Stimulated activated CD4-positive, alpha-beta T cell treated with anti-CD3 and anti-CD28 coated beads, Interleukin-15, amount 100 ng/mL, for 24 hours (primary cell): ENCODE measurements around the gene RIC8A.
"Not testable (repeated sequence)": the region's sequence is repeated elsewhere in the genome, so short reads cannot be mapped to it uniquely, and the experiment has no call there.

ENCODE experiments used
- DNase-seq: peaks from one replicate; pipeline ENCODE4 v3.0.0-alpha.2; 2020

The RIC8A gene

DNA sequence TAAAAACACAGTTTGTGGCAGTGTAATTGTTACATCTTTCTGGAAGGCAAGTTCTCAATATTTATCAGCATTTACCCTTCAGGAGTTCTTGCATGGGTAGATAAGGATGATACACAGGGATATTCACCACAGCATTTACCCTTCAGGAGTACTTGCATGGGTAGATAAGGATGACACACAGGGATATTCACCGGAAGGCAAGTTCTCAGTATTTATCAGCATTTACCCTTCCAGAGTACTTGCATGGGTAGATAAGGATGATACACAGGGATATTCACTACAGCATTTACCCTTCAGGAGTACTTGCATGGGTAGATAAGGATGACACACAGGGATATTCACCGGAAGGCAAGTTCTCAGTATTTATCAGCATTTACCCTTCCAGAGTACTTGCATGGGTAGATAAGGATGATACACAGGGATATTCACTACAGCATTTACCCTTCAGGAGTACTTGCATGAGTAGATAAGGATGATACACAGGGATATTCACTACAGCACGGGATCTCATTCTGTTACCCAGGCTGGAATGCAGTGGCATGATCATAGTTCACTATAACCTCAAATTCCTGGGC lies 13.2 kb downstream of the RIC8A start:
- DNase-seq, result not testable (repeated sequence)

DNA sequence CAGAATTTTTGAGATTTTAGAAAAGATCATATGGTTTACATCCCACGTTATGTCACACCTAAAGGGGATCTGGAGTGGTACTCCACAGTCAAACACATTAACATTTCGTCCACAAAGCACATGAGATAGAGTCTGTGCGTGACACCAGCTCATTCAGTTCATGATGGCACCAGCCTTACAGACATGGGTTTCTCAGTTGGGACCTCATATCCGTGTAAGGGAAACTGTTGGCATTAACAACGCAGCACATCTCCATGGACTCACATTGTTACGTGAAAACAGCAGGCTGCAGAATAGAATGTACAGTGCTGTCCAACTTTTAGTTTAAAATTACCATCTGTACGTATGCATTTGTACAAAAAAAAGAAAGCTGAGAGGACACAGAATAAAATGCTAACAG lies 14.0 kb downstream of the RIC8A start:
- no peak for DNase-seq

DNA sequence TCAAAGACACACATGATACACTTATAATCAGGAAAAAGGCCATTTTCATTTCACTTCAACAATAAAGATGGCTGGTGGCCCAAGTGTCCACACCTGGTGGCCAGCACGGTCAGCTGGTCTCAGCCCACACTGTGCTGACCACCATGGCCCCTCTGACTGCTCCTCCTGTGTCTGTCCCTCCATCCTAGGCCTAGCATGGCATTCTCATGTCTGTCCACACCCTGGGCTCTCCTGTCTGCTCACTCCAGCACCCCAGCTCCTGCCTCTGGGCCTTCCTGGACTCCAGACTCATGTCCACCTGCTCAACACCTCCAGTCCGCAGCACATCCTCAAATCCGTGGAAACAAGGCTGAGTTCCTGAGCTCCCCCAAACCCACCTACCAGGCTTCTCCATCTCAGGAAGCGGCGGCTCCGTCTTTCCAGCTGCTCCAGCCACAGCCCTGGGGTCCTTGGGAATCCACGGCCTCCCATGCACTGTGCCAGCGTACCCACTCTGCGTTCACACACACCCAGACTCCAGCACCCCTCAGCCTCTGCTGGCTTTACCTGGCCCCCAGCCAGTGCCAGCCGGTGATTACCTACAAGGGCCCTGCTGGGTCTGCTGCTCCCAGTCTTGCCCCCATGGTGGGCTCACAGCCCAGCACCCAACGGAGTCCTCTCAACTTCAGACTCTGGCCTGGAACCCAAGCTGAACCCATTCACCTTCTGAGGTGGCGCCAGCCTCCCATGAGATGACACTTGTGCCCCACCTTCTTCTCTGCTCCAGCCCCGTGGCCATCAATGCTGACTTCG lies 14.7 kb downstream of the RIC8A start:
- no peak for DNase-seq

DNA sequence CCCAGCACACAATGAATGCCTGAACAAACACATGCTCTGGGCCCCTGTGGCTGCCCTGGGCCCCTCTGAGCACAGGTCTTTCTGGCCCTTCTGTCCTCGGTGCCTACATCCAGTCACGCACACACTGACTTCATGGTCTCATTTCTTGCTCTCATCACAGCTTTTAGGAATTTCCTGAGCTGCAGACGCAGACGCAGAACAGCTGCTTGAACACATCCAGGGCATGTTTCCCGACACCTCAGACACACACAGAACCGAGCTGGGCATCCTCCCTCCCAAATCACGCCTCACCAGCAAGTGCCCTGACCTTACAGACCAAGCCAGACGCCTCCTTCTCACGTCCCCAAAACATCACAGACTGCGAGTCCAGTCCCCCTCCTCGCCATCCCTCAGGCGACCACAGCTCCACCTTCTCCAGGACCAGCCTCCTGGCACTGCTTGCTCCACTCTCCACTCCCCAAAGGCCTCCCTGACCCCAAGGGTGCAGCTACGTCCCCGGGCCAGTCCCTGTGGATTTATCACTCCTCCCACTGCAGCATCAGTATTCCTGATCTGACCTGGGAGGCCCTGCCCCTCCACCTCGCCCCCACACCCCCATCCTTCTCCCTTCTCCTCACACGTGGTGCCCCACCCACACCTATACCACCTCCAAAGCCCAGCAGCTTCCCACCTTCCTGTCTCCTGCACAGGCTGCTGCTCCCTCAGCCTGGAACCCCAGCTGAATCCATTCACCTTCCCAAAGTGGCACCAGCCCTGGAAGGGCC lies 15.7 kb downstream of the RIC8A start:
- DNase-seq, result no peak

- DNase-seq, result no peak
Observed at GRCh38 chr11:223884-224283, 16.4 kb downstream of the RIC8A start.

DNA sequence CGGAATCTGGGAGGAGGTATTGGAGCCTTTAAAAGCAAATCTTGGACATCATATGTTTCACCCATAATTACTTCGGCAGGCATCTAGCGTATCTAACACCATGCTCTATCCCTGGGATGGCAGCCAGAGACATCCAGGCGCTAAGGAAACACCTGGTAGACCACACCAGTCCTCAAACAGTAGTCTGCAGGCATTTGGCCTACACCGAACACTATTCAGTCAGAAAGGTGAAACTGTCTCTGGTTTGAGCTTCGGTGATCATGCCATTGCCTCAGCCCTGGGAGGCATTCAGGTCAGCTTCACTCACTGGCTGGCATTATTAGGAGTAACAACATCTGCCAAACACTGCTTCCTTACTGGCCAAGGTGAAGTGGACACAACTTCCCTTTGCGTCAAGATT lies 16.9 kb downstream of the RIC8A start:
- no peak for DNase-seq

DNA sequence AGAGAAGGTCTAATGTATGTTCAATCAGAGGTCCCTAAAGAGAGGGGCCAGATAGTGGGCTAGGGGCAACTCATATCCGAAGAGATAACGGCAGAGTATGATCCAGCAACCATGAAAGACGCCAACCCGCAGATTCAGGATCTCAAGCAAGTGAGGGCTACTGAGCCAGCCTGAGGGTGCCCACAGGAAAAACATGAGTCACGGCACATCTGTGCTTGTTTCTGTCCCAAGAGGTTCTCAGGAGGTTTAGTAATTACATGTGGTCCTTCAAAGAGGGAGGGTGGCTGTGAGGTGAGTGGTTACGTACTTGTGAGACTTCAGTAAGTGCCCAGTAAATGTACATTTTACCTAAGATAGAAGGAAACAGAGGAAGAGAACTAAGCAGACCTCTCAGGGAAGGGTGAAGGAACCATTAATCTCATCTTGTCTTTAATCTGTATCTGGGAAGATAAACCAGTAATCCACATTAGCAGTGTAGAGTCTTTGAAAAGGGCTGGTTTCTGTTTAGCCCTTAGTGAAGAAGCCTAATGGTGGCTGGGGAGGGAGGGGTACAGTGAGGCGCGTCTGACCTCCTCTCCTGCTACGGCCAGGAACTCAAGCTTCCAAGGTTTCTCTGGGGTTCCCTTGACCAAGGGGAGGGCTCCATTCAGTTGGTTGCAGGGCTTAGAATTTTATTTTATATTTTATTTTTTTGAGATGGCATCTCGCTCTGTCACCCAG lies 18.4 kb downstream of the RIC8A start:
- peak; percentile 30 for DNase-seq

GRCh38 chr11:227824-228379 lies 20.4 kb downstream of the RIC8A start:
- no peak for DNase-seq

GRCh38 chr11:230431-230830 lies 22.9 kb downstream of the RIC8A start:
- no peak for DNase-seq

- DNase-seq, result no peak
Observed at GRCh38 chr11:232783-233565, 25.5 kb downstream of the RIC8A start.

- no peak for DNase-seq
Observed at GRCh38 chr11:235180-235579, 27.7 kb downstream of the RIC8A start.

DNA sequence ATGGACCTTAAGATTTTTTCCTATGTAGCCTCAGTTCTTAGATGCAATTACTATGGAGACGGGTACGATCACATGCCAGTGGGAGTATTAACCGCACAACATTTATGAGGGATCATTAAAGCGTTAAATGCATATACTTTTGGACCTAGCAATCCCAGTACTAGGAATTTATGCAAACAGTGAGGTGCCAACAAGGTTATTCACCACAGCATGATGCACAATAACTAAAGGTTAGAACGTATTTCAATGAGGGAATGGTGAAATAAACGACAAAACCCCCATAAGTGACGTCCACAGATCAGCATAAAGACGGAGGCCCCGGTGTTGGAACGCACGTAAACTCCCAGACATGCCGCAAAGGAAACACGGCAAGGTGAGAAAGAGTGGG lies 28.1 kb downstream of the RIC8A start:
- DNase-seq, result peak; percentile 82

GRCh38 chr11:235997-236773 lies 28.7 kb downstream of the RIC8A start, which contains the start of gene SIRT3:
Gene SIRT3, minus strand, starts transcription at chr11:236342. Its CDS starts 14 bp downstream, at chr11:236328.
- DNase-seq, result peak; percentile 83

- peak; percentile 94 for DNase-seq
Observed at GRCh38 chr11:236774-237767, 29.6 kb downstream of the RIC8A start, which contains the start of gene PSMD13. Gene PSMD13, plus strand, starts transcription at chr11:236976. Its CDS starts 74 bp downstream, at chr11:237050.

GRCh38 chr11:238346-238745 lies 30.8 kb downstream of the RIC8A start:
- not testable (repeated sequence) for DNase-seq

GRCh38 chr11:240315-240714 lies 32.8 kb downstream of the RIC8A start:
- no peak for DNase-seq

GRCh38 chr11:241634-242033 lies 34.1 kb downstream of the RIC8A start:
- no peak for DNase-seq

GRCh38 chr11:244376-244775 lies 36.9 kb downstream of the RIC8A start:
- DNase-seq, result no peak

- no peak for DNase-seq
Observed at GRCh38 chr11:249062-249461, 41.6 kb downstream of the RIC8A start.

GRCh38 chr11:250274-250673 lies 42.8 kb downstream of the RIC8A start:
- DNase-seq, result no peak
